HG03135 (cell line): ENCODE measurements around the gene CSRNP3.
"Not testable (repeated sequence)": the region's sequence is repeated elsewhere in the genome, so short reads cannot be mapped to it uniquely, and the experiment has no call there.

Source experiments
- ATAC-seq: cut with Tn5 transposase; IDR thresholded peaks from one replicate; pipeline ENCODE4 v1.9.1; 2021; ENCODE audit warnings: mild to moderate bottlenecking, moderate library complexity; ENCODE audit not compliant: unreplicated experiment

CSRNP3 gene

GRCh38 chr2:165629776-165630175 lies 160.3 kb downstream of the CSRNP3 start:
- ATAC-seq: no peak

GRCh38 chr2:165630236-165630635 lies 160.7 kb downstream of the CSRNP3 start:
- ATAC-seq: no peak

- no peak for ATAC-seq
Observed at GRCh38 chr2:165631089-165631488, 161.6 kb downstream of the CSRNP3 start.

- ATAC-seq: no peak
Observed at GRCh38 chr2:165632594-165632993, 163.1 kb downstream of the CSRNP3 start.

GRCh38 chr2:165633431-165633830 lies 163.9 kb downstream of the CSRNP3 start:
- ATAC-seq: no peak

- ATAC-seq: no peak
Observed at GRCh38 chr2:165634282-165634681, 164.8 kb downstream of the CSRNP3 start.

- ATAC-seq: no peak
Observed at GRCh38 chr2:165634855-165635254, 165.4 kb downstream of the CSRNP3 start.

DNA sequence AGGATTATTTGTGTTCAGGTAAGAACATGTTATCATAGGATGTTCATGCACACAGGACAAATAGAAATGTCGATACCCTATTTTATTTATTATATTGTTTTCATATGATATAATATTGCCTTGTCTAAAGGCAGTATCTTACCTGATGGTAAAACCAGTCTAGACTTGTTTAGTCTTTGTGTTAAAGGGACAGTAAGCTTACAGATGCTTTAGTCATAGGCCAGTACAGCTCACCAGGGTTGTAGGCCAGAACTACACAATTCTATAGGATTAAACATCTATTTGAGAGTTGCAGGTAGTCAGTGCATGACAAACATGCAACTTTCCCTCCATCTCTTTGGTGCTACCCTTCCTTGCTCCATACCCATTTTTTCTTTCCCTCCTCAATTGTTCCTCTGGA lies 166.0 kb downstream of the CSRNP3 start:
- ATAC-seq: no peak

DNA sequence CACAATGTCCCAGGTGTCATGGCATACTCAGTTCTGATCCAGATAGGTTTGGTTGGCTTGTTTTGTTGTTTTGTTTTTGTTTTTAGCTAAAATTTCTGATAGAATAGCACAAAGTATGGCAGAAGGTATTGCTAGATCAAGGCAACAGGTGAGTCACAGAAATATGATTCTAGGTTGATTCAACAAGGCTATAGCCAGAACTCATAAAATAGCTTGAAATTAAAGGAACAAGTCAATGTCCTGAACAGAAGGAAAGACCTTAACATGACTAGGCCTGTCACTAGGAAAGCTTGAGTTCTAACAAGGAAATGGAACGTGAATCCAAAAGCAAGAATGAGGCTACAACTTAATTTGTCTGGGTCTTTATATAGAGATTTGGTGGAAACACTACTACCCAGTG lies 167.5 kb downstream of the CSRNP3 start:
- ATAC-seq: no peak

GRCh38 chr2:165637396-165637795 lies 167.9 kb downstream of the CSRNP3 start:
- ATAC-seq: no peak

DNA sequence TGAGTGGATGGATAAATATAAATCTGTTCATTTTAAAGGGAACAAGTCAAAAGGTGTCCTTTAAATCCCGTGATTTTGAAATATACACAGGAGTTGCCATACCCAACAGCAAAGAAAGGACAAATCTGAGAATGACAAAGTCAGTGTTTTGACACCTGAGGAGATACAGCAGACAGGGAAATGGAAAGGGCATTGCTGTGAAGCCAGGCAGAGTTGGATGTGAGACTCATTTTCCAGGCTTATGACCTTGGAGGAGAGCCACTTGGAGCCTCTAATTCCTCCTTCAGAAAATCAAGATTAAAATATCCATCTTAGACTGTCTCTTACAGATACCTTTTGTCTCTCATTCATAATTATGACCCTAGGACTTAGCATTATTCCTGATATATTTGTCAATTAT lies 170.0 kb downstream of the CSRNP3 start:
- no peak for ATAC-seq

GRCh38 chr2:165640247-165640929 lies 170.9 kb downstream of the CSRNP3 start:
- no peak for ATAC-seq

DNA sequence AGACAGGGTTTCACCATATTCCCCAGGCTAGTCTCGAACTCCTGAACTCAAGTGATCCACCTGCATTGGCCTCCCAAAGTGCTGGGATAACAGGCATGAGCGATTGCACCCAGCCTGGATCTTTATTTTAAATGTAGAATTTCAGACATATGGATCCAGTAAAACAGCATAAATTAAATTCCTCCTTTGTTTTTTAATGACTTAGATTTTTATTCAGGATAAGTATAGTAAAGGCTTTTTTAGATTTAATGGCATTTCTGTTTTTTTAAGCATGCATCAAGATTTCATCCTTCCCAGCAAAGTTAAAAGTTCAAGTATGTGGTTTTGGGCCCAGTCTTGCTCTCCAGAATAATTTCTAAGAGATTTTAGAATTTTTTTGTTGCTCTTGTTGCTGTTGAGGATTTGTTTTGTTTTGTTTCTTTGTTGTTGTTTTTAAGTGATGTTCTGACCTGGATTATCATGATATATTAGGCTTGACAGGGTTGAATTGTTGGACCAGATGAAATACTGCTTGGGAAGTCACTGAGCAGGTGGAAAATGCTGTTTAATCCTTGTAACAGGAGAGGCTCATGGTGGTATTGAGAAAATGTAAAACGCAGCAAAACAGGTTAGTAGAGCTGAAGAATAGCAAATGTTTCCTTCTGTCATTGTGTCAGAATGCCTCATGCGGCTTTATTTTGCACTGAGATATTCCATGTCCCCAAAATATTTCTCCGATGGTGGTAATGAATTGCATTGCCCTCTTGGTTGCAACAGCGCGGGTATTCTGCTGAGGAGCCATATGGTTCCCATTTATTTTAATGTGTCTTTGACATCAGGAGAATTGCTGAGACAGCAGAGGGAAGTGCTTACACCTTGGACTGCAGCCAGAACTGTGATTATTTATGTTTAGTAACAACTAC lies 176.7 kb downstream of the CSRNP3 start:
- ATAC-seq: no peak

DNA sequence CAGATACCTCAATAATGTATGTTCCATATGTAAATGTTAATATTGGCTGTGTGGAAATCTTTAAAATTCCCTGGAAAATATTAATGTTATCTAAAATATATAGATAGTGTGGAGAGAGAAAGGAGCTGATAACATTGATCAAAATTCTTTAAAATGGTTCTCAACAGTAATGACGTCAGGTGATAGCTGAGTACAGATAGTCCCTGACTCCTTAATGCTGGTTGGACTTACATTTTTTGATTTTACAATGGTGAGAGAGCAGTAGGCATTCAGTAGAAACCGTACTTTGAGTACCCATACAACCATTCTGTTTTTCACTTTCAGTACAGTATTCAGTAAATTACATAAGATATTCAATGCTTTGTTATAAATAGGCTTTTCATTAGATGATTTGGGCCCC lies 177.9 kb downstream of the CSRNP3 start:
- no peak for ATAC-seq

- no peak for ATAC-seq
Observed at GRCh38 chr2:165648801-165649200, 179.3 kb downstream of the CSRNP3 start.

DNA sequence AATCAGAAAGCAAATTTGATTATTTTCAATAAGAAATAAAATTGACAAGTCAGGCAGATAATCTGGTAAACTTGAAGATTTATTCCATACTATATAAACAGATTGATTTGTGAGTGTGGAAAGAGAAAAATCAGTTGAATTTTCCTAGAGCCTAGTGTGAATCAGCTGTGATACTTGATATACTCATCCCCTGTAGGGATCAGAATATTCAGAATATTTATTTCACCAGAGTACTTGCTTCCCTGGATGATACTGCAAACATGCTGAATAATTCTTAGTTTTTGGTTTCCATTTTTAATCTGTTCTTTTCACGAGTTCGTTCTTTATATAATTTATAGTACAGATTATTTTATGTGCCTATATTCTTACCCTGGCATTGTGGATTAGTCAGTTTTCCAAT lies 181.7 kb downstream of the CSRNP3 start:
- ATAC-seq: no peak

- ATAC-seq: no peak
Observed at GRCh38 chr2:165655661-165656060, 186.2 kb downstream of the CSRNP3 start.

- no peak for ATAC-seq
Observed at GRCh38 chr2:165660361-165660760, 190.9 kb downstream of the CSRNP3 start.

DNA sequence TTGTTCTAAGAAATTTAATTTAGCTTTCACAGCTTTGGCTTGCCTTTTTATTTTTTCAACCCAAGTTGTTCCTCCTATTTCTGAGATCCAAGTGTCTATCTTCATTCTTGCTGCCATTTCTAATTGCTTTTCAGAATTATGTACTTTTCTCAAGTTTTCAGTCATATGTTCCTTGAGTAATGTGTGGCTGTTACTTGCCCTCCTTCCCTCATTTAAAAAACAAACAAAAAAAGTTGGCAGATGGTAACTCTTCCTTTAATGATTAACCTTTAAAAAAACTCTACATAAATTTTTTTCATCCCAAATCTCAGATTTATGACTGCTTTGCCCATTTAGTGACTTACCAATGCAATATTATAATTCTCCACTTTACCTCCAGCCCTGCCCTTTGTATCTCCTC lies 193.2 kb downstream of the CSRNP3 start:
- ATAC-seq: no peak

DNA sequence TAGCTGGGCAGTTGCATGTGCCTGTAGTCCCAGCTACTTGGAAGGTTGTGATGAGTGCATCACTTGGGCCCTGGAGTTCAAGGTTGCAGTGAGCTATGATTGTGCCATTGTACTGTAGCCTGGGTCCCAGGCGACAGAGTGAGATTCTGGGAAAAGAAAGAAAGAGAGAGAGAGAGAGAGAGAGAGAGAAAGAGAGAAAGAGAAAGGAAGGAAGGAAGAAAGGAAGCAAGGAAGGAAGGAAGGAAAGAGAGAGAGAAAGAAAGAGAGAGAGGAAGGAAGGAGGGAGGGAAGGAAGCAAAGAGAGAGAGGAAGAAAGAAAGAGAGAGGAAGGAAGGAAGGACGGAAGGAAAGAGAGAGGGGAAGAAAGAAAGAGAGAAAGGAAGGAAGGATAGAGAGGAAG lies 196.1 kb downstream of the CSRNP3 start:
- ATAC-seq: no peak

GRCh38 chr2:165666073-165666472 lies 196.6 kb downstream of the CSRNP3 start:
- not testable (repeated sequence) for ATAC-seq

DNA sequence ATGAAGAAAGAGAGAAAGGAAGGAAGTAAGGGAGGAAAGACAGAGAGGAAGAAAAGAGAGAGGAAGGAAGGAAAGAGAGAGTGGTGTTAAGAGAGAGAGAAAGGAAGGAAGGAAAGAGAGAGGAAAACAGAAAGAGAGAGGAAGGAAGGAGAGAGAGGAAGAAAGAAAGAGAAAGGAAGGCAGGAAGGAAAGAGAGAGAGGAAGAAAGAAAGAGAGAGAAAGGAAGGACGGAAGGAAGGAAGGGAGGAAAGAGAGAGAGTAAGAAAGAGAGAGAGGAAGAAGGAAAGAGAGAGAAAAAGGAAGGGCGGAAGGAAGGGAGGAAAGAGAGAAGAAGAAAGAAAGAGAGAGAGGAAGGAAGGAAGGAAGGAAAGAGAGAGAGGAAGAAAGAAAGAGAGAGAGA lies 197.1 kb downstream of the CSRNP3 start:
- no peak for ATAC-seq
